Activated naive CD4-positive, alpha-beta T cell treated with anti-CD3 and anti-CD28 coated beads for 36 hours (primary cell): ENCODE measurements around the gene SORBS1. TPM values are rescaled to one million over a fixed set of nuclear protein-coding genes. Genes with fewer than 3 reads are reported as not detected.

Source experiments
- CTCF ChIA-PET: fragments of 350-600 bp; sonication (Branson Sonifier 250); formaldehyde crosslinking; loops from one replicate; lab custom pipeline; 2021; ENCODE audit warnings: antibody characterized with exemption; lab: Charles Lee
- DNase-seq: peaks from one replicate; pipeline ENCODE4 v3.0.0-alpha.2; 2020
- H3K27ac Mint-ChIP-seq: one replicate; pipeline ENCODE4 v1.8.0; 2021; ENCODE audit warnings: mild to moderate bottlenecking, mixed read lengths
- H3K27me3 Mint-ChIP-seq: one replicate; pipeline ENCODE4 v1.8.0; 2021; ENCODE audit warnings: low read depth, mixed read lengths
- H3K36me3 Mint-ChIP-seq: one replicate; pipeline ENCODE4 v1.8.0; 2021; ENCODE audit warnings: low read depth, mixed read lengths
- H3K4me1 Mint-ChIP-seq: one replicate; pipeline ENCODE4 v1.8.0; 2021; ENCODE audit warnings: low read depth, mixed read lengths
- H3K4me3 Mint-ChIP-seq: one replicate; pipeline ENCODE4 v1.8.0; 2021; ENCODE audit warnings: mild to moderate bottlenecking, moderate library complexity, mixed read lengths
- H3K9me3 Mint-ChIP-seq: one replicate; pipeline ENCODE4 v1.8.0; 2021; ENCODE audit warnings: mixed read lengths
- intact Hi-C: fragments of 100-400 bp; cut with micrococcal nuclease; formaldehyde crosslinking; loops from one replicate; pipeline ENCODE4 v1.15.1; 2023
- total RNA-seq, 2 experiments: library from RNA; stranded (reverse); gene quantifications; one replicate each; pipeline ENCODE4 v1.2.3, GENCODE V29; 2021

Gene SORBS1
- total RNA-seq, 2 experiments from 2014 or later: 0.77 to 0.93 TPM

DNA sequence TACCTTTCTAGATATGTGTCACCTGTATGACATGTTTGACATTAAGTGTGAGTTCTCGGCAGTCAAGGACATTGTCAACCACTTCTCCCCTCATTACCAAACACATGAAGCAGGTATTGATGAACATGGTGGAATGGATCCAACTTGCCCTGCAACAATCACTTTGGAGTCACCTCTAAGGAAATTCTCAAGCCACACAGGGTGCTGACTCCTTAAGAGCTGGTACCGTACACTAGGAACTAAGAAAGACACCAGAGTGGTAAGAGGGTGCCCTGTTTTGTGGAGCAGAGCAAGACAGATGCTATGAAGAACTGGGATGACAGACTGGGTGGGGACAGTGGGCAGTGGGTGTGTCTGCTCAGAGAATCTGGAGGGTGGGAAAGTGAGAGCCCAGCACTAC lies 17.4 kb upstream of the SORBS1 start:
- H3K27ac Mint-ChIP-seq: no peak overlapping the region

GRCh38 chr10:95574649-95575365 lies 13.6 kb upstream of the SORBS1 start:
- intact Hi-C loops: no loop called here
- no peak overlapping the region for H3K4me3 Mint-ChIP-seq
- no peak overlapping the region for H3K27ac Mint-ChIP-seq
- CTCF ChIA-PET: interaction anchor here (0.5 kb wide), 1 partner anchor 149 kb away, joined by 3 read pairs; no protein-coding TSS in a partner anchor
- no peak for DNase-seq
- no peaks in the 10 kb centered on the region for H3K36me3 Mint-ChIP-seq
- H3K27me3 Mint-ChIP-seq: peaks cover 11% of the 10 kb centered on the region
- H3K4me1 Mint-ChIP-seq: no peaks in the 10 kb centered on the region
- no peaks in the 10 kb centered on the region for H3K9me3 Mint-ChIP-seq

More for the DNA sequence above, 17.4 kb upstream of the SORBS1 start:
- CTCF ChIA-PET: no interaction called here
- intact Hi-C loops: no loop called here
- Mint-ChIP-seq H3K27me3 (peaks cover 26% of the 10 kb centered on the region), H3K4me3 (no peak overlapping the region), H3K36me3 (no peaks in the 10 kb centered on the region), H3K4me1 (no peaks in the 10 kb centered on the region), H3K9me3 (no peaks in the 10 kb centered on the region)
- DNase-seq: no peak

- Mint-ChIP-seq H3K9me3 (no peaks in the 10 kb centered on the region), H3K27me3 (peaks cover 7% of the 10 kb centered on the region), H3K4me3 (no peak overlapping the region), H3K27ac (no peak overlapping the region), H3K4me1 (no peaks in the 10 kb centered on the region), H3K36me3 (no peaks in the 10 kb centered on the region)
- CTCF ChIA-PET: no interaction called here
- no peak for DNase-seq
- intact Hi-C loops: no loop called here
These were observed 12.9 kb upstream of the SORBS1 start for GRCh38 chr10:95573964-95574604.

GRCh38 chr10:95573527-95573926 lies 12.4 kb upstream of the SORBS1 start:
- no peaks in the 10 kb centered on the region for H3K4me1 Mint-ChIP-seq
- H3K9me3 Mint-ChIP-seq: no peaks in the 10 kb centered on the region
- no peaks in the 10 kb centered on the region for H3K36me3 Mint-ChIP-seq
- no peak for DNase-seq
- CTCF ChIA-PET: no interaction called here
- no peak overlapping the region for H3K27ac Mint-ChIP-seq
- intact Hi-C loops: no loop called here
- H3K4me3 Mint-ChIP-seq: no peak overlapping the region
- peaks cover 7% of the 10 kb centered on the region for H3K27me3 Mint-ChIP-seq

DNA sequence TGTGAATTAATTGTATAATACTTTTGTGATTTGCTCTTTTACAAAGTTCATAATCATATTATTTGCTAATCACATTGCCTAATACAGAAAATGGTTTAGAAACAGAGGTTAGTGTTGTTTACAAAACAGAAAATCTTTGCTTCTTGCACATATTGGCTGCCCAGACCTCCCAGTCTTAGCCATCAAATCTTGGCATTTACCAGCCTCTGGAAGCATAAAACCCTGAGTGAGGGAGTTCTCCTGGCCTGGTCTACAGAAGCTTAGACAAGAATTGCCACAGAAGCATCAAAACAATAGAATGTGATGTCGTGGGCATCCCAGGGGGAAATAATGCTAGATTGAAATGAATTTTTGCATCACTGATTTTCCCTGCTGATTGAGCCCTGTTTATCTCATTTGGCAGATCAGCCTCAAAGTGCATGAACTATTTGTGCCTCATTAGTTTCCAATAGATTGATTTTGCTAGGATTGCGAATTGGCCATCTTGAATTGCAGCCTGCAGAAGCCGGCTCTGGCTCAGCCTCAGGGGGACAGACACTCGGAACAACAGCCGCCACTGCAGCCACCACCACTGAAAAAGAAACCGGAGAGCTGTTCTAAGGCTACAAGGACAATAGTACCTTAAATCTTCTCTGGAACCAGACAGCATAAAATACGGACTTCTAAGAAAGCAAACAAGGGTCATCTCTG lies 11.1 kb upstream of the SORBS1 start:
- H3K9me3 Mint-ChIP-seq: no peaks in the 10 kb centered on the region
- CTCF ChIA-PET: no interaction called here
- intact Hi-C loops: no loop called here
- DNase-seq: no peak
- H3K4me1 Mint-ChIP-seq: no peaks in the 10 kb centered on the region
- H3K27ac Mint-ChIP-seq: no peak overlapping the region
- H3K27me3 Mint-ChIP-seq: peaks cover 5% of the 10 kb centered on the region
- no peaks in the 10 kb centered on the region for H3K36me3 Mint-ChIP-seq
- no peak overlapping the region for H3K4me3 Mint-ChIP-seq

DNA sequence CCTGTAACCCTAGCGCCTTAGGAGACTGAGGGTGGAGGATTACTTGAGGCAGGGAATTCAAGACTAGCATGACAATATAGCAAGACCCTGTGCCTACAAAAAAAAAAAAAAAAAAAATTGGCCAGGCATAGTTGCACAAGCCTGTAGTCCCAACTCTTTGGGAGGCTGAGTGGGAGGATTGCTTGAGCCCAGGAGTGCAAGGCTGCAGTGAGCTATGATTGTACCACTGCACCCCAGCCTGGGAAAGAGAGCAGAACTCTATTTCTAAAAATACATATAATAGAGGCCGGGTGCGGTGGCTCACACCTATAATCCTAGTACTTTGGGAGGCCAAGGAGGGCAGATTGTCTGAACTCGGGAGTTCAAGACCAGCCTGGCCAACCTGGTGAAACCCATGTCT lies 10.2 kb upstream of the SORBS1 start:
- no peak overlapping the region for H3K4me3 Mint-ChIP-seq
- intact Hi-C loops: no loop called here
- no peaks in the 10 kb centered on the region for H3K36me3 Mint-ChIP-seq
- DNase-seq: no peak
- H3K27me3 Mint-ChIP-seq: peaks cover 5% of the 10 kb centered on the region
- CTCF ChIA-PET: interaction anchor here (1.3 kb wide), 1 partner anchor 196 kb away, joined by 4 read pairs; no protein-coding TSS in a partner anchor
- H3K9me3 Mint-ChIP-seq: no peaks in the 10 kb centered on the region
- no peak overlapping the region for H3K27ac Mint-ChIP-seq
- no peaks in the 10 kb centered on the region for H3K4me1 Mint-ChIP-seq

DNA sequence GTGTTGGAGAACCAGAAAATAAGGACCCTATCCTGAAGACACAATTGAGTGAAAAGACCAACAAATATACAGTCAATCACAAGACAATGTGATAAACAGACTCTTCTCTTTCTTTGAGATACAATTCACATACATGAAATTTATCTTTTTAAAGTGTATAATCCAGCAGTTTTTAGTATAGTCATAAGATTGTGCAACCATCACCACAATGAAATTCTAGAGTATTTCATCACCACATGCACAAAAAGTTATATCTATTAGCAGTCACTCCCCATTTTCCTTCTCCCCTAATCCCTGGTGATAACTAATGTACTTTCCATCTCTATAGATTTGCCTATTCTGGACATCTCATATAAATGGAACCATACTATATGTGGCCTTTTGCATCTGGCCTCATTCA lies 8.2 kb upstream of the SORBS1 start:
- CTCF ChIA-PET: no interaction called here
- Mint-ChIP-seq H3K4me1 (no peaks in the 10 kb centered on the region), H3K36me3 (no peaks in the 10 kb centered on the region), H3K27ac (no peak overlapping the region), H3K27me3 (peaks cover under 1% of the 10 kb centered on the region), H3K4me3 (no peak overlapping the region), H3K9me3 (no peaks in the 10 kb centered on the region)
- intact Hi-C loops: no loop called here
- DNase-seq: no peak

- intact Hi-C loops: no loop called here
- Mint-ChIP-seq H3K27ac (no peak overlapping the region), H3K4me3 (no peak overlapping the region), H3K4me1 (no peaks in the 10 kb centered on the region), H3K36me3 (no peaks in the 10 kb centered on the region), H3K27me3 (no peaks in the 10 kb centered on the region), H3K9me3 (no peaks in the 10 kb centered on the region)
- DNase-seq: no peak
- CTCF ChIA-PET: no interaction called here
These were observed 6.9 kb upstream of the SORBS1 start for GRCh38 chr10:95567903-95568630.

GRCh38 chr10:95566136-95566535 lies 5.0 kb upstream of the SORBS1 start:
- H3K9me3 Mint-ChIP-seq: no peaks in the 10 kb centered on the region
- CTCF ChIA-PET: no interaction called here
- H3K27ac Mint-ChIP-seq: no peak overlapping the region
- no peaks in the 10 kb centered on the region for H3K27me3 Mint-ChIP-seq
- peaks cover 4% of the 10 kb centered on the region for H3K4me1 Mint-ChIP-seq
- H3K36me3 Mint-ChIP-seq: no peaks in the 10 kb centered on the region
- no peak overlapping the region for H3K4me3 Mint-ChIP-seq
- intact Hi-C loops: no loop called here
- no peak for DNase-seq

- no peak overlapping the region for H3K27ac Mint-ChIP-seq
- H3K27me3 Mint-ChIP-seq: no peaks in the 10 kb centered on the region
- CTCF ChIA-PET: no interaction called here
- DNase-seq: no peak
- no peak overlapping the region for H3K4me3 Mint-ChIP-seq
- intact Hi-C loops: no loop called here
- no peaks in the 10 kb centered on the region for H3K9me3 Mint-ChIP-seq
- H3K36me3 Mint-ChIP-seq: no peaks in the 10 kb centered on the region
- H3K4me1 Mint-ChIP-seq: peaks cover 5% of the 10 kb centered on the region
These were observed 4.2 kb upstream of the SORBS1 start for GRCh38 chr10:95565336-95565735.

GRCh38 chr10:95564291-95564690 lies 3.1 kb upstream of the SORBS1 start:
- intact Hi-C loops: no loop called here
- Mint-ChIP-seq H3K27me3 (peaks cover 4% of the 10 kb centered on the region), H3K9me3 (no peaks in the 10 kb centered on the region), H3K4me1 (peaks cover 9% of the 10 kb centered on the region), H3K4me3 (no peak overlapping the region), H3K27ac (no peak overlapping the region), H3K36me3 (no peaks in the 10 kb centered on the region)
- DNase-seq: no peak
- CTCF ChIA-PET: no interaction called here

DNA sequence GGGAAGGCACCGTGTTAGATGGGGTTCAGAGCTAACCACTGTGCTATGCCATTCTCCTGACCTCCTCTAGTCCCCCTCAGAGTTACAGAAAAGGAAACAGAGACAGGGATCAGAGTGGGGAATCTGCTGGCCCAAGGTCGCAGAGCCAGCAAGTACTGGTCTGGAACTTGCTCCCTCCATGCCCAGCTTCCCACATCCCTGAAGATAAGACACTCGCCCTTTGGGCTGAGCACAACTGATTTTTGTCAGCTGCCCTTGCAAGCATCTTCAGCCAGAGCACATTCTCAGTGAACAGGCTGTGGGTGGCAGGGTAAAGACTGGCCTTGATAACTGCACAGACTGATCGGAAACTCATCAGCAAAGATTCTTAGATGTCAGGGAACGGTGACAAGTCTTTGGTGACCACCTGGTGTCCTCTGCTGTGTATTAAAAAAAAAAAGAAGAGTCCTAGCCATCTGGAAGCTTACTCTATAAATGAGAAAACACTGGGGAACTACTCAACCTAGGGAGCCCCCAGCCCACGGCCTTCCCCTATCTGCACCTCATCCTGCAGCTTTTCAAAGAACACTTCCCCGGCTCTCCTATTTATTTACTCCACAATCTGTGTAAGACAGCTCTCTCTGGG lies 1.3 kb upstream of the SORBS1 start:
- H3K4me1 Mint-ChIP-seq: peaks cover 9% of the 10 kb centered on the region
- CTCF ChIA-PET: interaction anchor here (0.7 to 1.5 kb wide), 3 partner anchors 41 to 132 kb away, joined by 3 to 4 read pairs (median 3); no protein-coding TSS in a partner anchor
- H3K36me3 Mint-ChIP-seq: no peaks in the 10 kb centered on the region
- H3K27ac Mint-ChIP-seq: no peak overlapping the region
- H3K4me3 Mint-ChIP-seq: no peak overlapping the region
- intact Hi-C loops: no loop called here
- H3K9me3 Mint-ChIP-seq: no peaks in the 10 kb centered on the region
- DNase-seq: no peak
- H3K27me3 Mint-ChIP-seq: peaks cover 14% of the 10 kb centered on the region
